COLO829 (cell line): ENCODE data around the gene NBPF20.
A peak's percentile ranks its signal among the peaks of the same experiment; 100 is the strongest.
"Not testable (repeated sequence)": the region's sequence is repeated elsewhere in the genome, so short reads cannot be mapped to it uniquely, and the experiment has no call there.

ENCODE experiments used
- DNase-seq: peaks from one replicate; pipeline ENCODE4 v3.0.0; 2012; ENCODE audit warnings: low spot score

NBPF20 gene, protein sequence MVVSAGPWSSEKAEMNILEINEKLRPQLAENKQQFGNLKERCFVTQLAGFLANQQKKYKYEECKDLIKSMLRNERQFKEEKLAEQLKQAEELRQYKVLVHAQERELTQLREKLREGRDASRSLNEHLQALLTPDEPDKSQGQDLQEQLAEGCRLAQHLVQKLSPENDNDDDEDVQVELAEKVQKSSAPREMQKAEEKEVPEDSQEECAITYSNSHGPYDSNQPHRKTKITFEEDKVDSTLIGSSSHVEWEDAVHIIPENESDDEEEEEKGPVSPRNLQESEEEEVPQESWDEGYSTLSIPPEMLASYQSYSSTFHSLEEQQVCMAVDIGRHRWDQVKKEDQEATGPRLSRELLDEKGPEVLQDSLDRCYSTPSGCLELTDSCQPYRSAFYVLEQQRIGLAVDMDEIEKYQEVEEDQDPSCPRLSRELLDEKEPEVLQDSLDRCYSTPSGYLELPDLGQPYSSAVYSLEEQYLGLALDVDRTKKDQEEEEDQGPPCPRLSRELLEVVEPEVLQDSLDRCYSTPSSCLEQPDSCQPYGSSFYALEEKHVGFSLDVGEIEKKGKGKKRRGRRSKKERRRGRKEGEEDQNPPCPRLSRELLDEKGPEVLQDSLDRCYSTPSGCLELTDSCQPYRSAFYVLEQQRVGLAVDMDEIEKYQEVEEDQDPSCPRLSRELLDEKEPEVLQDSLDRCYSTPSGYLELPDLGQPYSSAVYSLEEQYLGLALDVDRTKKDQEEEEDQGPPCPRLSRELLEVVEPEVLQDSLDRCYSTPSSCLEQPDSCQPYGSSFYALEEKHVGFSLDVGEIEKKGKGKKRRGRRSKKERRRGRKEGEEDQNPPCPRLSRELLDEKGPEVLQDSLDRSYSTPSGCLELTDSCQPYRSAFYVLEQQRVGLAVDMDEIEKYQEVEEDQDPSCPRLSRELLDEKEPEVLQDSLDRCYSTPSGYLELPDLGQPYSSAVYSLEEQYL (N-terminal part only)

DNA sequence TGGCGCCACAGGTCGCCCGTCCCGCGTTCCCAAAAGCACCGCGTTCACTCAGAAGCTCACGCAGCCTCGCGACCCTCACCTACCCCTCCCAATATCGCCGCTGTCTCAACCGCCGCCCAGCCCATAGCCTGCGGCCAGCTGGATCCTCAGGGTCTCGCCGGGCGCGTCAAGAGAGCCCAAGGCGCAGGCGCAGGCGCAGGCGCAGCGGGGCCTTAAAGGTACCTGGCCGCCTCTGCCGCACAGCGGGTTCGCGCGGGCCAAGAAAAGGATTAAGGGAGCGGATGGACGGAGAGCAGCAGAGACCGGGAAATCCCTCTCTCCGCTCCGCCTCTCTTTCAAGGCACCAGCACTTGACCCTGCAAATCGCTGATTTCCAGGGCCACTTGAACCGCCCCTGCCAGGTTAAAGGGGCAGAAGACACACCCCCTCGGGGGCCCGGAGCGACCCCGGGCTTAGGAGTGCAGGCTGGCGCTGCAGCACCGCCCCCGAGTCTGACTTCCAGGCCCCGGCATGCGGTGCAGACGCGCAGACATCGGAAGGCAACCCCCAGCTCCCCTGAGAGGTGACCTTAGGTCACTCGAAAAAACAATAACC, at the start of gene NBPF20:
Gene NBPF20, minus strand, starts transcription at position 168 of the 594 bp plus-strand sequence. CDS start 20,331 bp downstream, outside the sequence.
- peak; percentile 79 for DNase-seq

DNA sequence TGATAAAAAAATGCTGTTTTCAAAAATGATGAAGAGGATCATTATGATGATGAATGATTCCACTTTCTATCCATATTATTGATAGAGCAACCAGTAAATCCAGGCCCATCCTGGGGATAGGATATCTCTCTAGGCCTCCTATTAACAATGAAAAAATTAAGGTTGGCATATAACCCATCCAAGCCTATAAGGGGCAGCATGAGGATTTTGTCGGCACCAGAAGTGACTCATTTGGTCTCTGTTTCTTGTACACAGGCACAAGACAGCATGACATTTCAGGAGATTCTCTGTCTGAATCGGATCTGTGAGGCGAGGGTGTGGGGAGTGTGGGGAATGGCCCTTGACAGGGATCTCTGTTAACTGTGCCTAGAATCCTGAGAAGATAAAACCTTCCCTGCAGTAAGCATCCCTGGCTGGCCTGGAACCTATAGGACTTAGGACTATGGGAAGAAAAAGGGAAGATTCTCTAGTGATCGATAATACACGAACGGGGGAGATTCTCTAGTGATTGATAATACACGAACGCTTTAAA, 49.5 kb upstream of the NBPF20 start:
- not testable (repeated sequence) for DNase-seq

DNA sequence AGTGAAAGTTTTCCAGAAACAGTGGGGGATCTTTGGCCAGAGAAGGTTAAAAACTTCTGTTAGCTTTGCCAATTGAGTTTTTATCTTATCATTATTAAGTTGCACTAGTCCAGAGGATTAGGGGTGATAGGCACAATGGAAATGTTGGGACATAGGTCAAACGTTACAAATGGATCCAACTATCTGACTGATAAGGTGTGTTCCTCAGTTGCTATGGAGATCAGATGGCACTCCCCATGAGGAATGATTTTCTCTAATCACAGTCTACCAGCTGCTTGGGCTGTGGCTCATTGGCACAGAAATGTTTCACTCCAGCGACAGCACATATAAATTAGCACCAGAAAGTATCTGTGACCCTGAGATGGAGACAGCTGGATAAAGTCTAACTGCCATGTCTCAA, 47.3 kb upstream of the NBPF20 start:
- DNase-seq = not testable (repeated sequence)

- DNase-seq = not testable (repeated sequence)
Observed at GRCh38 chr1:145471365-145471764, 46.0 kb upstream of the NBPF20 start.

GRCh38 chr1:145465405-145466144, 40.2 kb upstream of the NBPF20 start:
- peak; percentile 23 for DNase-seq

DNA sequence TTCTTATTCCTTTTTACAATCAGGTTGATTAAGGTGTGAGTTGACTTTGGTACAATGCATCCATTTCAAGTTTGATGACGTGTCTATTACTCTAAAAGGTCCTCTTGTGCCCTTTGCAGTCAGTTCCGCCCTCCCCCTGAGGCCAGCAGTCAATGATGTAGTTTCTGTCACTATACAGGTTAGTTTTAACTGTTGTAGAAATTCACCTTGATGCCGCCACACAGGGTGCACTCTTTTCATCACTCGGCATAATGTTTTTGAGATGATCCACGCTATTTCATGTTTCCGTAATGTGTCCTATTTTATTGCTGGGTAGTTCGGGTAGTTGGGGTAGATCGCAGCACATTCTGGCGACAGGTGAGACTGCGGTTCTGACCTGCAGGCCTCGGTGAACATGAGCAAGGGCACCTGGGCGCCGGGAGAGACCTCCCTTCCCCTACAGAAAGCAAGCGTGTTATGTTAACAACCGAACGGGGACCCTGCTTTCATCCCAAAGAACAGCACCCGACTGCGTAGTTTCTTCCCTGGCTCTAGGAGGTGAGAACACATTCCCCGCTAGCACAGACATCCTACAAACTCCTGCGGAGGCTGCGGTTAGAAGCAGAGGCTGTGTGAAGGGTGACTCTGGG, 39.4 kb upstream of the NBPF20 start:
- not testable (repeated sequence) for DNase-seq

DNA sequence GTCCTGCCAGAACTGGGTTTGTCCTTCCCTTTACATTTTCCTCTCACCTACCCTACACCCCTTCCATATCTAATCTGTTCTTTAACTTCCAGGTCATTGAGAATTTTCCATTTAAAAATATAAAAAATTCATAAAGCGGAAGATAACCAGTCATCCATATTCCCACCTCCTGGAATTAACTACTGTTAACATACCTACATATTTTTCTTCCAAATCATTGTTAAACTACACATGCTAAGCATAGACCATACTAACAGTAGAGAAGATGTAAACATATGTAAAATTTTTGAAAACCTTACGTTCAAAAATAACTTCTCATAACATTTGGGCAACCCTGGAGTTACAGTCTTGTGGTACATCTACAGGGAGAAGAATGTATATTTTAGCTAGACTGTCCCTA, 38.6 kb upstream of the NBPF20 start:
- DNase-seq = not testable (repeated sequence)

GRCh38 chr1:145460684-145461083, 35.3 kb upstream of the NBPF20 start:
- not testable (repeated sequence) for DNase-seq

DNA sequence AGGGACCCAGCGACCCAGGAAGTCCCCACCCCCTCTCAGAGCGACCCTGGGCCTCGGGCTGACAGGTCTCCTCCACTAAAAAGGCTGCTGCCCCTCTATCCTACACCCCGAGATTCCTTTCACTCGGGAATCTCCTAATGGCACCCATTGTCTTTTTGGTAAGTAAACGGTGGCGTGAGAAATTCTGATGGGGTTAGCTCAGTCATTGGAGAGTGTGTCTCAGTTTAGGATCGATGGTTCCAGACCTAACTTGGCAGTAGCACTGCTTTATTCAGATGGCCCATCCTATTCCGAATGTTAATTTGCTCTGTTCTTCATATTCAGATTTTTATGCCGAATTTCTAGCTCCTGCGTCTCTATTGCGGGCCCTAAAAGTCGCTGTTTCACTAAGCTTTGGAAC, 34.6 kb upstream of the NBPF20 start:
- not testable (repeated sequence) for DNase-seq

DNA sequence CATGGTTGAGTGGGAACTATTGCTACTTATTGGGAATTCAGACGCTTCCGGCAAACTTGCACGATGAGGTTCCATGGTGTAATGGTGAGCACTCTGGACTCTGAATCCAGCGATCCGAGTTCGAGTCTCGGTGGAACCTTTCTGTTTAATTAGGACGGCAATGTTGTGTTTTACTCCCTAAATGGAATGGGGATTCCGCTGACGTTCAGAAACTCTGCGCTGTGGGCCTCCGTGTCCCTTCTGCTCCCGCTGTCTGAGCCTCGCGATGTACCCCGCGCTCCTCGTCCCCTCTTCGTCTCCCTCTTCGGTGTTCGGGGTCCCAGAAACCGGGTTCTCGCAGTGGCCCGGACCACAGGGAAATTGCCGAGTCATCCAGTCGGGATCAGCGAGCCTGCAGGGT, 34.2 kb upstream of the NBPF20 start:
- DNase-seq = not testable (repeated sequence)

GRCh38 chr1:145459063-145459462, 33.7 kb upstream of the NBPF20 start:
- not testable (repeated sequence) for DNase-seq

- not testable (repeated sequence) for DNase-seq
Observed at GRCh38 chr1:145454824-145455177, 29.4 kb upstream of the NBPF20 start.

DNA sequence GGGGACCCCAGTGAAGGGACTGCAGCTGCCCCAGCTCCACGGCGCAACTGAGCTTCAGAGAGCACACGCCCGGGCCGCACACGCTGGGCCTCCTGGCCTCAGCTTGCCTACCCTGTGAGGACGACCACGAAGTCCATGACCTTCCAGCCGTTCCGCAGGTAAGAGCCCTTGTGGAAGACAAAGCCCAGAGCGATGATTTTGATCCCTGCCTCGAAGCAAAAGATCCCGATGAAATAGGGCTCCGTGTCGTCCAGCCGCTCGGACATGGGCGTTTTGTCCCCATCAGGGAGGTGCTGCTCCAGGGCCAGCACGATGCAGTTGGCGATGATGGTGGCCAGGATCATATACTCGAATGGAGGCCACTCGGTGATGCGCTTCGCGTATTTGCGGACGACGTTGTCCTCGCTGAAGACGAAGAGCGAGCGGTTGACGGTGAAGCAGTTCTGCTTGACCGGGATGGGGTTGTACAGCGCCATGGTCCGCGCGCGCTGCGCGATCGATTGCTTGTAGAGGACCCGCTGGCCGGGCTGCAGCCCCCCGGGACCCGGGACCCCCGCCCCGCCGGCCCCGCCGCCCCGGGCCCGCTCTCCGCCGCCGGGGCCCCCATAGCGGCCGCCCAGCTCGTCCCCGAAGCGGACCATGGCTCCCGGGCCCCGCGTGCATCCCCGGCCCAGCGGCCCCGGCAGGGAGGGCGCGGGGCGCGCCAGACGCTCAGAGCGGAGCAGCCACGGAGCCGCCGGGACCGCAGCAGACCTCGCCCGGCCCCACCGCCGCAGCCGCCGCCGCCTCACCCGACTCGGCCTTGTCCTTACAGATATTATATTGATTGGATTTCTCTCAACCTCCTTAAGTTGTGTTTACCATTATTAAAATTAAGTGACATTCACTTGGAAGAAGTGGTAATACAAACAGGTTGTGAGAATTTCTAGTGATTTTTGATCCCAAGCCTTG, 28.7 kb upstream of the NBPF20 start:
- not testable (repeated sequence) for DNase-seq

GRCh38 chr1:145452506-145452905, 27.1 kb upstream of the NBPF20 start:
- not testable (repeated sequence) for DNase-seq

GRCh38 chr1:145451914-145452313, 26.5 kb upstream of the NBPF20 start:
- not testable (repeated sequence) for DNase-seq

DNA sequence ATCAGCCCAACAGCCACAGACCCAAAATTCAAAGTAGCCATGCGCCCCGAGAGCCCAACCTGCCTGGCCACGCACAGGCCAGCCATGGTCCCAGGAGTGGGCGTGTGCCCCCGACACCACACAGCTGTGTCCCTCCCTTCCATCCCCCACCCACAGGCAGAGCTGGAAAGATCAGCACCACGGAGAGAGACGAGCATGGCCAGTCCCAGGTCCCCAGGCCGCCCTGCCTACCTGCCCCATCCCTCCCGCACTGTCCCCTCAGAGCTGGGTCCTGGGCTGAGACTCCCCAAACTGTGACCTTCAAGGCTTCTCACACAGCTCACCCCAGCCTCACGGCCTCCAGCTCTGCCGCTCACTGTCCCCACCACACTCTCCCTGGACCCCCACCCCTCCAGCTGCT, 19.8 kb upstream of the NBPF20 start:
- not testable (repeated sequence) for DNase-seq

DNA sequence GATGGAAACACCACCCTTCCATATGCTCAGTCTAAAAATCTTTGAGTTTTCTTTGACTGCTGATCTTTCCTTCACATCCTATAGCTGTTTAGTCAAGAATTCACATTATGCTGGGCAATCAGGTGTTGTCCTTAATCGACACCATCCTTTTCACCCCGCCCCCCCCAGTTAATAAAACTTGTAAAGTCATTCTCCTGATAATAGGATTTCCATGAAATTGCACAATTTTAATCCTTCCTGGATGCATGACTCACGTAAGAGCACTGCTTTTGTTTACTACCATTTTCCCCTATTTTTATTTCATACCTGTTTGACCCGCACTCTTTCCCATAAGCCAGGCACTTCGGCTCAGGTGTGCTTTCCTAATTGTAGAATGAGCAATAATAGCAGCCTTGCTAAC, 16.9 kb upstream of the NBPF20 start:
- not testable (repeated sequence) for DNase-seq

GRCh38 chr1:145431363-145432256, 6.2 kb upstream of the NBPF20 start:
- not testable (repeated sequence) for DNase-seq

- DNase-seq = not testable (repeated sequence)
Observed at GRCh38 chr1:145430830-145431229, 5.4 kb upstream of the NBPF20 start.
